NB4 (cell line): Measurements from ENCODE around the gene C7orf57.

Experiments
- DNase-seq: peaks from one replicate; pipeline ENCODE4 v3.0.0; 2010; ENCODE audit warnings: low read depth
- H3K4me3 ChIP-seq: one replicate; pipeline ENCODE4 v1.5.1; 2011; ENCODE audit warnings: mild to moderate bottlenecking, low read depth, low read length, moderate library complexity
- CTCF ChIP-seq: IDR thresholded peaks from one replicate; pipeline ENCODE4 v1.5.1; 2012; ENCODE audit warnings: low read depth, low read length
- MAX ChIP-seq: IDR thresholded peaks from 2 replicates; pipeline ENCODE4 v1.6.1; 2011; ENCODE audit warnings: low read depth, low read length
- MYC ChIP-seq: IDR thresholded peaks from 2 replicates; pipeline ENCODE4 v1.6.1; 2011; ENCODE audit warnings: low read depth, low read length
- POLR2A ChIP-seq: IDR thresholded peaks from 2 replicates; pipeline ENCODE4 v1.6.1; 2011; ENCODE audit warnings: mild to moderate bottlenecking; ENCODE audit not compliant: insufficient read length; ENCODE audit errors: extremely low read depth

C7orf57 gene

GRCh38 chr7:48009954-48010353 lies 25.4 kb upstream of the C7orf57 start:
- no peak overlapping the region for H3K4me3 ChIP-seq
- no peak for DNase-seq
- TF ChIP-seq POLR2A: no peak

- no peak for DNase-seq
- TF ChIP-seq MAX (no peak), MYC (no peak), CTCF (no peak)
- no peak overlapping the region for H3K4me3 ChIP-seq
These were observed 24.0 kb upstream of the C7orf57 start for GRCh38 chr7:48011323-48011722.

- H3K4me3 ChIP-seq: no peak overlapping the region
- no peak for DNase-seq
- TF ChIP-seq CTCF: no peak
These were observed 23.4 kb upstream of the C7orf57 start for GRCh38 chr7:48011951-48012350.

- TF ChIP-seq POLR2A: no peak
- TF ChIP-seq MYC: no peak
- no peak for TF ChIP-seq CTCF
- no peak for TF ChIP-seq MAX
- H3K4me3 ChIP-seq: no peak overlapping the region
- no peak for DNase-seq
These were observed 18.7 kb upstream of the C7orf57 start for GRCh38 chr7:48016641-48017040.

GRCh38 chr7:48017674-48018073 lies 17.7 kb upstream of the C7orf57 start:
- DNase-seq: no peak
- no peak for TF ChIP-seq CTCF
- no peak for TF ChIP-seq MAX
- TF ChIP-seq MYC: no peak
- TF ChIP-seq POLR2A: no peak
- H3K4me3 ChIP-seq: no peak overlapping the region

GRCh38 chr7:48025624-48026023 lies 9.7 kb upstream of the C7orf57 start:
- TF ChIP-seq MAX (no peak), POLR2A (no peak), MYC (no peak), CTCF (no peak)
- no peak for DNase-seq
- no peak overlapping the region for H3K4me3 ChIP-seq

- no peak for TF ChIP-seq MAX
- no peak for TF ChIP-seq MYC
- TF ChIP-seq POLR2A: no peak
- TF ChIP-seq CTCF: no peak
These were observed 6.4 kb upstream of the C7orf57 start, which contains the start of gene SUN3 for GRCh38 chr7:48028938-48029337. Gene SUN3, minus strand, starts transcription at chr7:48029107. Its CDS starts 169 bp downstream, at chr7:48028938.

More at GRCh38 chr7:48028938-48029337, 6.4 kb upstream of the C7orf57 start, which contains the start of gene SUN3:
- DNase-seq: no peak
- H3K4me3 ChIP-seq: no peak within 1 kb of the TSS
